Stomach (tissue), 4 donors: ENCODE results near the gene TAS2R60.

Experiments
- POLR2AphosphoS5 ChIP-seq, 3 donors: sonication (generic); formaldehyde crosslinking; IDR thresholded peaks; one replicate each; pipeline ENCODE4 v1.6.1; 2016; ENCODE audit warnings: antibody characterized with exemption in 3 of 3
- TF ChIP-seq, protein P1 (sequence below), 7 experiments: fragments of 450-650 bp in 4 of 7; fragments of 200-600 bp in 3 of 7; sonication (generic) in 3 of 7; IDR thresholded peaks; one replicate each; pipeline ENCODE4 v1.5.1; 2016 to 2019; ENCODE audit warnings: antibody characterized with exemption in 7 of 7, control low read depth in 2 of 7, mild to moderate bottlenecking in 1 of 7

DNA sequence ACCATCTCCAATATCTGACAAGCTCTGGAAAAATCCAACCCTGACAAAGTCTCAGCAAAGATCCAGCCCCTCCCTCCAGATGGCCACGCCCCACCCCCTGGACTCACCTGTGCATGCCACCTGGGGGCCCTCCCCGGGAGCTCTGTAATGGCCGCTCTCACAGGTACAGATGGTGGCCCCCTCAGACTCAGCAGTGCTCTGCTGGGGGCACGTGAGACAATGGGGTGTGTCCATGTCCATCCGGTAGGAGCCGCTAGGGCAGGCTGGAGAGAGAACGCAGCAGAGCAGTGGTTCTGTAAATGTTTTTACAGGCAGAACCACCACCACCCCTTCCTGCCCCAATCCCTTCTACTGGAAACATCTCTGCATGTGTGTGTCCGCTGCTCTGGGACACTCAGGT, 44.1 kb upstream of the TAS2R60 start:
- no peak for TF ChIP-seq POLR2AphosphoS5 (IDR thresholded peaks at IDR 0.05)
- TF ChIP-seq, protein P1, sequence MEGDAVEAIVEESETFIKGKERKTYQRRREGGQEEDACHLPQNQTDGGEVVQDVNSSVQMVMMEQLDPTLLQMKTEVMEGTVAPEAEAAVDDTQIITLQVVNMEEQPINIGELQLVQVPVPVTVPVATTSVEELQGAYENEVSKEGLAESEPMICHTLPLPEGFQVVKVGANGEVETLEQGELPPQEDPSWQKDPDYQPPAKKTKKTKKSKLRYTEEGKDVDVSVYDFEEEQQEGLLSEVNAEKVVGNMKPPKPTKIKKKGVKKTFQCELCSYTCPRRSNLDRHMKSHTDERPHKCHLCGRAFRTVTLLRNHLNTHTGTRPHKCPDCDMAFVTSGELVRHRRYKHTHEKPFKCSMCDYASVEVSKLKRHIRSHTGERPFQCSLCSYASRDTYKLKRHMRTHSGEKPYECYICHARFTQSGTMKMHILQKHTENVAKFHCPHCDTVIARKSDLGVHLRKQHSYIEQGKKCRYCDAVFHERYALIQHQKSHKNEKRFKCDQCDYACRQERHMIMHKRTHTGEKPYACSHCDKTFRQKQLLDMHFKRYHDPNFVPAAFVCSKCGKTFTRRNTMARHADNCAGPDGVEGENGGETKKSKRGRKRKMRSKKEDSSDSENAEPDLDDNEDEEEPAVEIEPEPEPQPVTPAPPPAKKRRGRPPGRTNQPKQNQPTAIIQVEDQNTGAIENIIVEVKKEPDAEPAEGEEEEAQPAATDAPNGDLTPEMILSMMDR (IDR thresholded peaks at IDR 0.05), result no peak
